SHP77 treated with DMSO at 0.1 percent for 48 hours (cell line): ENCODE measurements around the gene SLC25A44.
A peak's percentile ranks its signal among the peaks of the same experiment; 100 is the strongest.
"Not testable (repeated sequence)": the region's sequence is repeated elsewhere in the genome, so short reads cannot be mapped to it uniquely, and the experiment has no call there.

Experiments
- DNase-seq: peaks from one replicate; lab custom pipeline; 2025; lab: John Stamatoyannopoulos, UW

Gene SLC25A44

GRCh38 chr1:156204686-156205085, 10.8 kb downstream of the SLC25A44 start:
- DNase-seq, result no peak

- no peak for DNase-seq
Observed at GRCh38 chr1:156211243-156211642, 17.3 kb downstream of the SLC25A44 start.

GRCh38 chr1:156212130-156212529, 18.2 kb downstream of the SLC25A44 start:
- DNase-seq, result no peak

- DNase-seq, result peak; percentile 99
Observed at GRCh38 chr1:156212833-156213643, 19.1 kb downstream of the SLC25A44 start, which contains the start of gene PMF1. Gene PMF1 (plus strand): TSS chr1:156213007. CDS start chr1:156213016, 9 bp downstream.

- no peak for DNase-seq
Observed at GRCh38 chr1:156213644-156213966, 19.7 kb downstream of the SLC25A44 start.

GRCh38 chr1:156214024-156214748, 20.3 kb downstream of the SLC25A44 start:
- peak; percentile 20 for DNase-seq

DNA sequence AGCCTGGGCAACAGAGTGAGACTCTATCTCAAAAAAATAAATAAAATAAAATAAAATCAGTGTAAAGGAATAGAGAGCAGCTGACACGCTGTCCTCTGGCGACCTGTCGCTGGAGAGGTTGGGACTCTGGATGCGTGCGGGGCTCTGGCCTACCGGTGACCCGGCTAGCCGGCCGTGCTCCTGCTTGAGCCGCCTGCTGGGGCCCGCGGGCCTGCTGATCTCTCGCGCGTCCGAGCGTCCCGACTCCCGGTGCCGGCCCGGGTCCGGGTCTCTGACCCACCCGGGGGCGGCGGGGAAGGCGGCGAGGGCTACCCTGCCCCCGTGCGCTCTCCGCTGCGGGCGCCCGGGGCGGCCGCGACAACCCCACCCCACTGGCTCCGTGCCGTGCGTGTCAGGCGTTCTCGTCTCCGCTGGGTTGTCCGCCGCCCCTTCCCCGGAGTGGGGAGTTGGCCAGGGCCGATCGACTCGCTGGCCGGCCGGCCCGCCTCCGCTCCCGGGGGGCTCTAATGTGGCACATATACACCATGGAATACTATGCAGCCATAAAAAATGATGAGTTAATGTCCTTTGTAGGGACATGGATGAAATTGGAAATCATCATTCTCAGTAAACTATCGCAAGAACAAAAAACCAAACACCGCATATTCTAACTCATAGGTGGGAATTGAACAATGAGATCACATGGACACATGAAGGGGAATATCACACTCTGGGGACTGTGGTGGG, 22.6 kb downstream of the SLC25A44 start:
- not testable (repeated sequence) for DNase-seq

- no peak for DNase-seq
Observed at GRCh38 chr1:156217871-156218270, 24.0 kb downstream of the SLC25A44 start.

- DNase-seq, result no peak
Observed at GRCh38 chr1:156220226-156220625, 26.3 kb downstream of the SLC25A44 start.

DNA sequence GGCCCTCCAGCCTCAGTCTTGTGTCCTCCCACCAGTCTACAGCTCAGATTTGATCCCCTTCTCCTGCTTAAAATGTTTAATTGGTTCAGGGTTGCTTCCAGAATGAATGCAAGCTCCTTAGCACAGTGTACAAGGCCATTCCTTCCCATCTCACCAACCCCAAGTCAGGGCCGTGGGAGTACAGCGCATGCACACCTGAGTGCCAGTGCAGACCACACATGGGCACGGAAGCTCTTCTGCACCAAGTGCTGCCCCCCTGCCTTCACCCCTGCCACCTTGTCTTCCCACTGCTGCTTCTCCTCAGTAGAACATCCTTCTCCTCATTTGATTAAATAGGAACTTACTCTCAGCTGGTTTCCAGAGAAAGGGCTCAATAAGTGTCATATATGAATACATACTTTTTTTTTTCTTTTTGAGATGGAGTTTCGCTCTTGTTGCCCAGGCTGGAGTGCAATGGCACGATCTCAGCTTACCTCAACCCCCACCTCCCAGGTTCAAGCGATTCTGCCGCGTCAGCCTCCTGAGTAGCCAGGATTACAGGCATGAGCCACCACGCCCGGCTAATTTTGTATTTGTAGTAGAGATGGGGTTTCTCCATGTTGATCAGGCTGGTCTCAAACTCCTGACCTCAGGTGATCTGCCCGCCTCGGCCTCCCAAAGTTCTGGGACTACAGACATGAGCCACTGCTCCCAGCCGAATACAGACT, 28.2 kb downstream of the SLC25A44 start:
- DNase-seq, result no peak

DNA sequence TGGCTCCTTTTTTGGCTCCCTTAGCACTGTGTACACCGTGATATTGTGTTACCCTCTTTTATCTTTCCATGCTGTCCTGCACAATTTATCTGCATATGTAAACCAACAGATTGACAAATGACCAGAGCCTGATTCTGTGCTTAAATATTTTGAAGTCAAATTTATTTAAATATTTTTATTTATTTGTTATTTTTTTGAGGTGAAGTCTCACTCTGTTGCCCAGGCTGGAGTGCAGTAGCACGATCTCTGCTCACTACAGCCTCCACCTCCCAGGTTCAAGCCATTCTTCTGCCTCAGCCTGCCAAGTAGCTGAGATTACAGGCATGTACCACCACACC, 31.7 kb downstream of the SLC25A44 start:
- no peak for DNase-seq

DNA sequence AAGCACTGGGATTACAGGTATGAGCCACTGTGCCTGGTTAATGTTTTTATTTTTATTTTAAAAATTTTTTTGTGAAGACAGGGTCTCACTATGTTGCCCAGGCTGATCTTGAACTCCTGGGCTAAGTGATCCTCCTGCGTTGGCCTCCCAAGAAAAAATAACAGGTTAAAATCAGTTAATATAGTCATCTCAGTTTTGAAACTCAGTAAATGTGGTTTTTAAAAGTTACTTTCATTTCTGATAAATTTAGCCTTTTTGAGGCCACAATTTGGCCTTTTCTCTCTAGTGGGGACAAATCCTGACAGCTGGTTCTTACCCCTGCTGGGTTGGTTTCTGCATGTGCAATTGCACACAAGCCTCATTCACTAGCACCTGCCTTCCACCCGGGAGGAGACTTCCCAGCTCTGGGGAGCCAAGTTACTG, 32.2 kb downstream of the SLC25A44 start:
- no peak for DNase-seq

GRCh38 chr1:156226782-156227181, 32.9 kb downstream of the SLC25A44 start:
- DNase-seq, result no peak

- no peak for DNase-seq
Observed at GRCh38 chr1:156228501-156228900, 34.6 kb downstream of the SLC25A44 start.

DNA sequence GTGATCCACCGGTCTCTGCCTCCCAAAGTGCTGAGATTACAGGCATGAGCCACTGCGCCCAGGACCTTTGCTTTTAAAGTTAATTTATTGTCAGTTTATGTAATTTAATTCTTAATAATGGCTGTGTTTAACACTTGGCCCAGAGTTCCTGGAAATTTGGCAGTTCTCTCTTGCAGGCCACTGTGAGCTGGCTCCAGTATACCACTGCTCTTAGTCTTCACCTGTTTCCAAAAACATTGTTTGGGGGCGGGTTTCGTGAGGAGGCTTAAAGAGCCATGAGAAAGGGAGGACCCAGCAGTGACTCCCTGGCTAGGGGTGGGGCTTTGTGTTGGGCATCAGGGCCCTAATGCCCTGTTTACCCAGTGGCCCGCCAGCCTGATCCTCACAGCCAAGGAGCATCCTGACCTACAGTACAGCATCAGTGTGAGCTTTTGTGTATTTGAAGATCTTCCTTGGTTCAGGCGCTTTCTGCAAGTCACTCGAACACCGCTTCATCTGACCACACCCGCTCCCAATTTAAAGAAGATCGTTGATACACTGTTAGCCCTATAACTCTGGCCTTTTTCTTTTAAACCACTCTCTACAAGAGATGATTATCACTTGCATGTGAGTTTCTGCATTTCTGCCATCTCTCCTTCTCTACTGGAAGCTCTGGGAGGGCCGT, 36.0 kb downstream of the SLC25A44 start:
- DNase-seq, result no peak

DNA sequence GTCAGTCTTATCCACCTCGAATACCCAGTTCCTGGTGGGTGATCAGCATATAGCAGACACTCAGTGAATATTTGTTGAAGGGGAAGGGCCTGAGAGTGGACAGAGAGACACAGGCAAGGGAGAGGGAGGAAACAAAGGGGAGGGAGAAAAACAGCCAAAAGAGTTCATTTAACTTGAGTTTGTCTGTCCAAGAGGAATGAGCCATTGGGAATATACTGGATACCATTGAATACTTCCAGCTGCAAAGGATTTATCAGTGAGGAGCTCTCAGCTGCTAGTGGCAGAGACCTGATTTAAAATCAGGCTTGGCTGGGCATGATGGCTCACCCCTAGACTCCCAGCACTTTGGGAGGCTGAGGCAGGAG, 36.6 kb downstream of the SLC25A44 start:
- no peak for DNase-seq

GRCh38 chr1:156232201-156232894, 38.4 kb downstream of the SLC25A44 start:
- peak; percentile 28 for DNase-seq

DNA sequence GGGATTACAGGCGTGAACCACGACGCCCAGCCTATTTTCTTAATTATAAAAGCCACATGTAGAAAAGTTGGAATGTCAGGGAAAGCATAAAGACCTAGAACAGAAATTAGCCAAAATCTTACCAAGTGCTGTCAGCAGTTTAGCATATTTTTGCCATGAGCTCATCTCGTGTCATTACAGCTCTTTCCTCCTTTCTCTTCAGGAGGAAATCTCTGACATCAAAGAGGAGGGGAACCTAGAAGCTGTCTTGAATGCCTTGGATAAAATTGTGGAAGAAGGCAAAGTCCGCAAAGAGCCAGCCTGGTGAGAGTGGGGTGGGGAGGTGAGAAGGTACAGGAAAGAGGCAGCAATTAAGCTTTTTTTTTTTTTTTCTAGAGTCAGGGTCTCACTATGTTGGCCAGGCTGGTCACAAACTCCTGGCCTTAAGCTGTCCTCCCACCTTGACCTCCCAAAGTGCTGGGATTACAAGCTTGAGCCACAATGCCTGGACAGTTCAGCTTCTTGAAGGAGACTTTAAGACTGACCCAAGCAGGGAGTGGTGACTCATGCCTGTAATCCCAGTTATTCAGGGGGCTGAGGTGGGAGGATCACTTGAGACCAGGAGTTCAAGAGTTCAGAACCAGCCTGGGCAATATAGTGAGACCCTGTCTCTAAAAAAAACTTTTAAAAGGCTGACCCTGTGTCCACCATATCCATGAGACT, 39.7 kb downstream of the SLC25A44 start:
- DNase-seq, result no peak

DNA sequence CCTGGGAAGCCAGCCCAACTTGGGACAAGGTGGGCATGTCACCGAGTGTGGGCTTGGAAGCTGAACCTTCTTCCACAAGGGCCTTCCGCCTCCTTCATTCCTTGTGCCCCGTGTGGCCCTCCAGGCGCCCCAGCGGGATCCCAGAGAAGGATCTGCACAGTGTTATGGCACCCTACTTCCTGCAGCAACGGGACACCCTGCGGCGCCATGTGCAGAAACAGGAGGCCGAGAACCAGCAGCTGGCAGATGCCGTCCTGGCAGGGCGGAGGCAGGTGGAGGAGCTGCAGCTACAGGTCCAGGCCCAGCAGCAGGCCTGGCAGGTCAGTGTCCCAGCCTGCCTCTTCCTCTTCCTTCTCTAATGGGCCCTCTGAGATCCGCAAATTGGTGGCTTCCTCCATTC, 42.3 kb downstream of the SLC25A44 start:
- DNase-seq, result no peak

DNA sequence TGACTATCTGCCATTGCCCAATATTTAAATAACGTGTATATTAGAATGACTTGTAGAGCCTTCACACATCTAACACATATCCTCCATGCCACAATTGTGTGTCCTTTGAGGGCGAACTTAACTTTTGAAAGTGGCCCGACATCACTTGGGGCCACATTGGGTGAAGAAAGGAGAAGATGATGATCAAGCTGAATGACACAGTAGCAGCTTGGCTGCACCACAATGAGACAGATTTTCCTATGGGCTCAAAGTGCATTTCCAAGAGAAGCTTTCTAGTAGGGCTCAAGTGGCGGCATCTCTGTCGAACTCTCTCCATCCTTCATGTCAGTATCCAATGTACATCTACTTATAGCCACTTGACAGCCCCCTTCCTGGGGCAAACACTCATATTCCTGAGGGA, 44.3 kb downstream of the SLC25A44 start:
- no peak for DNase-seq
